Large intestine (tissue), 3 donors: ENCODE data around the gene TFG. TPM values are rescaled to one million over a fixed set of nuclear protein-coding genes. Genes with fewer than 3 reads are reported as not detected.

Experiments
- DNase-seq, 2 donors: peaks; one replicate each; pipeline versions ENCODE4 v3.0.0 to v3.0.0-alpha.2; 2013
- H3K27ac ChIP-seq: one replicate; pipeline ENCODE4 v1.5.1; 2013; ENCODE audit warnings: low read length
- H3K27me3 ChIP-seq: 2 replicates; pipeline ENCODE4 v1.6.1; 2013; ENCODE audit warnings: low read length; ENCODE audit not compliant: control insufficient read depth, insufficient read depth
- H3K36me3 ChIP-seq: 2 replicates; pipeline ENCODE4 v1.6.1; 2013; ENCODE audit warnings: low read length; ENCODE audit not compliant: control insufficient read depth, insufficient read depth
- H3K4me1 ChIP-seq: one replicate; pipeline ENCODE4 v1.6.1; 2013; ENCODE audit warnings: low read length; ENCODE audit not compliant: control insufficient read depth, insufficient read depth
- H3K4me3 ChIP-seq: one replicate; pipeline ENCODE4 v1.5.1; 2013; ENCODE audit warnings: low read length
- H3K9me3 ChIP-seq: one replicate; pipeline ENCODE4 v1.6.1; 2013; ENCODE audit warnings: mild to moderate bottlenecking, low read depth, low read length, moderate library complexity; ENCODE audit not compliant: control insufficient read depth
- WGBS: methylation state at CpG from one replicate; pipeline ENCODE4 v1.1.5; 2013; ENCODE audit warnings: low lambda C conversion rate; ENCODE audit not compliant: insufficient coverage; 5-methylcytosine and 5-hydroxymethylcytosine counted together
- polyA plus RNA-seq: library from polyadenylated mRNA; unstranded; fragments of 120-200 nt; gene quantifications from one replicate; pipeline ENCODE4 v1.2.1, GENCODE V29; 2013

TFG gene
- polyA plus RNA-seq, 1 donor, result 159 TPM

- no peaks in the 10 kb centered on the region for H3K4me1 ChIP-seq
- H3K27me3 ChIP-seq, result no peaks in the 10 kb centered on the region
- H3K9me3 ChIP-seq, result no peaks in the 10 kb centered on the region
- H3K36me3 ChIP-seq, result peaks cover 42% of the 10 kb centered on the region
- H3K4me3 ChIP-seq, result no peak overlapping the region
- WGBS, result no CpG with 5 or more reads among the region's 3 CpGs
- no peak for DNase-seq
- H3K27ac ChIP-seq, result no peak overlapping the region
Measured at GRCh38 chr3:100746092-100746491, 36.8 kb downstream of the TFG start.

- Histone ChIP-seq H3K27me3 (no peaks in the 10 kb centered on the region), H3K27ac (no peak overlapping the region), H3K4me3 (no peak overlapping the region), H3K36me3 (peaks cover 54% of the 10 kb centered on the region), H3K4me1 (no peaks in the 10 kb centered on the region), H3K9me3 (no peaks in the 10 kb centered on the region)
- WGBS, result no CpG with 5 or more reads among the region's 6 CpGs
- DNase-seq, result no peak
Measured at GRCh38 chr3:100748220-100748619, 38.9 kb downstream of the TFG start.

GRCh38 chr3:100748967-100749366 is 39.7 kb downstream of the TFG start:
- Histone ChIP-seq H3K27ac (no peak overlapping the region), H3K4me1 (no peaks in the 10 kb centered on the region), H3K9me3 (no peaks in the 10 kb centered on the region), H3K36me3 (peaks cover 57% of the 10 kb centered on the region), H3K4me3 (no peak overlapping the region), H3K27me3 (no peaks in the 10 kb centered on the region)
- DNase-seq, result no peak
- WGBS, result 21% methylated on average over 2 of the region's 2 CpGs

- Histone ChIP-seq H3K36me3 (peaks cover 38% of the 10 kb centered on the region), H3K27me3 (no peaks in the 10 kb centered on the region), H3K4me3 (no peak overlapping the region), H3K27ac (no peak overlapping the region), H3K4me1 (no peaks in the 10 kb centered on the region), H3K9me3 (no peaks in the 10 kb centered on the region)
- 88% methylated on average over 1 of the region's 2 CpGs for WGBS
- DNase-seq, result no peak
Measured at GRCh38 chr3:100753846-100754245, 44.6 kb downstream of the TFG start.

- H3K27ac ChIP-seq, result no peak overlapping the region
- H3K36me3 ChIP-seq, result peaks cover 35% of the 10 kb centered on the region
- H3K4me3 ChIP-seq, result no peak overlapping the region
- 0% methylated on average over 1 of the region's 3 CpGs for WGBS
- H3K9me3 ChIP-seq, result no peaks in the 10 kb centered on the region
- H3K27me3 ChIP-seq, result no peaks in the 10 kb centered on the region
- DNase-seq, result peak in 1 of 2 donors; percentile 35
- no peaks in the 10 kb centered on the region for H3K4me1 ChIP-seq
Measured at GRCh38 chr3:100754563-100755334, 45.5 kb downstream of the TFG start.

GRCh38 chr3:100756441-100756840 is 47.1 kb downstream of the TFG start:
- Histone ChIP-seq H3K4me3 (no peak overlapping the region), H3K27me3 (no peaks in the 10 kb centered on the region), H3K4me1 (no peaks in the 10 kb centered on the region), H3K27ac (no peak overlapping the region), H3K9me3 (no peaks in the 10 kb centered on the region), H3K36me3 (peaks cover 25% of the 10 kb centered on the region)
- WGBS, result 100% methylated on average over 1 of the region's 2 CpGs
- DNase-seq, result no peak

- Histone ChIP-seq H3K4me1 (no peaks in the 10 kb centered on the region), H3K36me3 (peaks cover 3% of the 10 kb centered on the region), H3K9me3 (no peaks in the 10 kb centered on the region), H3K27me3 (no peaks in the 10 kb centered on the region), H3K4me3 (no peak overlapping the region), H3K27ac (no peak overlapping the region)
- no peak for DNase-seq
- WGBS, result 92% methylated on average over 2 of the region's 3 CpGs
Measured at GRCh38 chr3:100759159-100759558, 49.9 kb downstream of the TFG start.

GRCh38 chr3:100759950-100760349 is 50.7 kb downstream of the TFG start:
- no peak overlapping the region for H3K27ac ChIP-seq

GRCh38 chr3:100760377-100760776 is 51.1 kb downstream of the TFG start:
- DNase-seq, result no peak
- 0% methylated on average over 1 of the region's 4 CpGs for WGBS
- Histone ChIP-seq H3K36me3 (peaks cover under 1% of the 10 kb centered on the region), H3K4me1 (no peaks in the 10 kb centered on the region), H3K27ac (no peak overlapping the region), H3K27me3 (no peaks in the 10 kb centered on the region), H3K4me3 (no peak overlapping the region), H3K9me3 (no peaks in the 10 kb centered on the region)

More at GRCh38 chr3:100759950-100760349, 50.7 kb downstream of the TFG start:
- Histone ChIP-seq H3K9me3 (no peaks in the 10 kb centered on the region), H3K4me1 (no peaks in the 10 kb centered on the region), H3K27me3 (no peaks in the 10 kb centered on the region), H3K4me3 (no peak overlapping the region), H3K36me3 (peaks cover 3% of the 10 kb centered on the region)
- DNase-seq, result no peak

GRCh38 chr3:100761211-100761942 is 52.1 kb downstream of the TFG start:
- H3K4me3 ChIP-seq, result no peak overlapping the region
- no peaks in the 10 kb centered on the region for H3K4me1 ChIP-seq
- H3K27me3 ChIP-seq, result no peaks in the 10 kb centered on the region
- H3K36me3 ChIP-seq, result no peaks in the 10 kb centered on the region
- peak in 1 of 2 donors; percentile 26 for DNase-seq
- no peaks in the 10 kb centered on the region for H3K9me3 ChIP-seq
- no CpG with 5 or more reads among the region's 1 CpG for WGBS
- no peak overlapping the region for H3K27ac ChIP-seq

GRCh38 chr3:100761951-100762350 is 52.7 kb downstream of the TFG start:
- no peaks in the 10 kb centered on the region for H3K36me3 ChIP-seq
- no peaks in the 10 kb centered on the region for H3K9me3 ChIP-seq
- H3K4me3 ChIP-seq, result no peak overlapping the region
- no peaks in the 10 kb centered on the region for H3K4me1 ChIP-seq
- no peaks in the 10 kb centered on the region for H3K27me3 ChIP-seq
- no peak overlapping the region for H3K27ac ChIP-seq
- no peak for DNase-seq
